Panc1 (cell line): ENCODE results near the gene ANKRD13D. TPM values are rescaled to one million over a fixed set of nuclear protein-coding genes. Genes with fewer than 3 reads are reported as not detected.

Experiments used
- ATAC-seq: fragments of 200-7000 bp; cut with Tn5 transposase; 2 replicates; pipeline ENCODE4 v1.9.1; 2020; ENCODE audit warnings: mild to moderate bottlenecking, moderate library complexity
- BruUV-seq: library from RNA; stranded (reverse); fragments of 400-500 nt; replicated peaks from 2 replicates; lab custom pipeline; 2021; lab: Mats Ljungman, UMichigan
- CTCF ChIA-PET: fragments of 300-600 bp; sonication (Branson Sonifier 250); formaldehyde crosslinking; loops from one replicate; lab custom pipeline; 2022; ENCODE audit warnings: antibody characterized with exemption; lab: Charles Lee
- POLR2A ChIA-PET: fragments of 300-600 bp; sonication (Branson Sonifier 250); formaldehyde crosslinking; loops from one replicate; lab custom pipeline; 2022; ENCODE audit warnings: antibody characterized with exemption; lab: Charles Lee
- DNase-seq: peaks from one replicate; pipeline ENCODE4 v3.0.0-alpha.2; 2010; ENCODE audit warnings: low read depth, low spot score
- H3K27ac ChIP-seq: 2 replicates; pipeline ENCODE4 v1.5.1; 2011; ENCODE audit warnings: mild to moderate bottlenecking, low read length, inconsistent platforms
- H3K27me3 ChIP-seq: fragments of 200-500 bp; sonication (Bioruptor generic); 2 replicates; pipeline ENCODE4 v1.6.0; 2014; ENCODE audit warnings: low read length, inconsistent platforms; ENCODE audit not compliant: control insufficient read depth, insufficient read depth
- H3K36me3 ChIP-seq: fragments of 200-500 bp; sonication (Bioruptor generic); 2 replicates; pipeline ENCODE4 v1.5.1; 2014; ENCODE audit warnings: inconsistent platforms, mild to moderate bottlenecking, low read length, moderate library complexity; ENCODE audit not compliant: control insufficient read depth, insufficient read depth
- H3K4me1 ChIP-seq: 2 replicates; pipeline ENCODE4 v1.5.1; 2011; ENCODE audit warnings: inconsistent platforms, mild to moderate bottlenecking, low read length, moderate library complexity; ENCODE audit not compliant: control insufficient read depth, insufficient read depth
- H3K4me3 ChIP-seq, 2 experiments: 2 replicates each; pipeline ENCODE4 v1.5.1; 2011 to 2012; ENCODE audit warnings: low read depth in 2 of 2, low read length in 2 of 2, mild to moderate bottlenecking in 2 of 2, inconsistent platforms in 1 of 2, moderate library complexity in 1 of 2
- H3K9me3 ChIP-seq: fragments of 200-500 bp; sonication (Bioruptor generic); 2 replicates; pipeline ENCODE4 v1.5.1; 2014; ENCODE audit warnings: low read depth, mild to moderate bottlenecking, inconsistent platforms, low read length, moderate library complexity; ENCODE audit not compliant: control insufficient read depth, insufficient read depth
- CTCF ChIP-seq: fragments of 450-650 bp; IDR thresholded peaks from 2 replicates; pipeline ENCODE4 v1.5.1; 2017; ENCODE audit warnings: mild to moderate bottlenecking
- POLR2AphosphoS5 ChIP-seq: IDR thresholded peaks from 2 replicates; pipeline ENCODE4 v1.6.1; 2012; ENCODE audit warnings: mild to moderate bottlenecking, low read depth, low read length, moderate library complexity
- SIN3A ChIP-seq: IDR thresholded peaks from 2 replicates; pipeline ENCODE4 v1.6.1; 2012; ENCODE audit warnings: low read depth, mild to moderate bottlenecking, low read length, moderate library complexity, borderline replicate concordance; ENCODE audit not compliant: insufficient read depth
- TCF7L2 ChIP-seq: IDR thresholded peaks from 2 replicates; pipeline ENCODE4 v1.6.1; 2011; ENCODE audit warnings: mild to moderate bottlenecking, low read depth, low read length, inconsistent platforms
- in situ Hi-C: cut with HindIII; loops from 2 replicates; pipeline ENCODE4 v1.10.0; 2016; ENCODE audit warnings: low sequenced_read_pairs, low pct_unique_long_range_greater_than_20kb
- intact Hi-C: fragments of 100-400 bp; cut with micrococcal nuclease; formaldehyde crosslinking; loops from one replicate; pipeline ENCODE4 v1.10.0; 2022; ENCODE audit not compliant: unreplicated experiment
- total RNA-seq: library from RNA; stranded (reverse); gene quantifications from one replicate; pipeline ENCODE4 v1.2.1, GENCODE V29; 2021; ENCODE audit not compliant: unreplicated experiment
- TF ChIP-seq, protein P1 (sequence below), 2 experiments: IDR thresholded peaks; 2 replicates each; pipeline ENCODE4 v1.6.1; 2011 to 2012; ENCODE audit warnings: low read depth in 2 of 2, control low read depth in 1 of 2, low read length in 1 of 2, mild to moderate bottlenecking in 1 of 2, moderate library complexity in 1 of 2; ENCODE audit not compliant: insufficient read depth in 1 of 2

ANKRD13D gene
- total RNA-seq, 1 experiment from 2014 or later, result 76.5 TPM

- intact Hi-C loops (no loop called here), in situ Hi-C loops (no loop called here)
- no peaks in the 10 kb centered on the region; the same call in 1 of the 2 replicates for H3K36me3 ChIP-seq
- H3K27ac ChIP-seq, result no peak overlapping the region
- H3K9me3 ChIP-seq, result no peaks in the 10 kb centered on the region
- CTCF ChIA-PET, result no interaction called here
- POLR2A ChIA-PET, result no interaction called here
- BruUV-seq, result no TSS peak
- no peak for DNase-seq
- H3K4me1 ChIP-seq, result peaks cover 27% of the 10 kb centered on the region
- ATAC-seq, result no peak
- no peaks in the 10 kb centered on the region for H3K27me3 ChIP-seq
- H3K4me3 ChIP-seq, result no peak overlapping the region
- no peak for TF ChIP-seq POLR2AphosphoS5
- TF ChIP-seq CTCF, result no peak
- TF ChIP-seq TCF7L2, result no peak
- no peak for TF ChIP-seq SIN3A
- TF ChIP-seq, protein P1, sequence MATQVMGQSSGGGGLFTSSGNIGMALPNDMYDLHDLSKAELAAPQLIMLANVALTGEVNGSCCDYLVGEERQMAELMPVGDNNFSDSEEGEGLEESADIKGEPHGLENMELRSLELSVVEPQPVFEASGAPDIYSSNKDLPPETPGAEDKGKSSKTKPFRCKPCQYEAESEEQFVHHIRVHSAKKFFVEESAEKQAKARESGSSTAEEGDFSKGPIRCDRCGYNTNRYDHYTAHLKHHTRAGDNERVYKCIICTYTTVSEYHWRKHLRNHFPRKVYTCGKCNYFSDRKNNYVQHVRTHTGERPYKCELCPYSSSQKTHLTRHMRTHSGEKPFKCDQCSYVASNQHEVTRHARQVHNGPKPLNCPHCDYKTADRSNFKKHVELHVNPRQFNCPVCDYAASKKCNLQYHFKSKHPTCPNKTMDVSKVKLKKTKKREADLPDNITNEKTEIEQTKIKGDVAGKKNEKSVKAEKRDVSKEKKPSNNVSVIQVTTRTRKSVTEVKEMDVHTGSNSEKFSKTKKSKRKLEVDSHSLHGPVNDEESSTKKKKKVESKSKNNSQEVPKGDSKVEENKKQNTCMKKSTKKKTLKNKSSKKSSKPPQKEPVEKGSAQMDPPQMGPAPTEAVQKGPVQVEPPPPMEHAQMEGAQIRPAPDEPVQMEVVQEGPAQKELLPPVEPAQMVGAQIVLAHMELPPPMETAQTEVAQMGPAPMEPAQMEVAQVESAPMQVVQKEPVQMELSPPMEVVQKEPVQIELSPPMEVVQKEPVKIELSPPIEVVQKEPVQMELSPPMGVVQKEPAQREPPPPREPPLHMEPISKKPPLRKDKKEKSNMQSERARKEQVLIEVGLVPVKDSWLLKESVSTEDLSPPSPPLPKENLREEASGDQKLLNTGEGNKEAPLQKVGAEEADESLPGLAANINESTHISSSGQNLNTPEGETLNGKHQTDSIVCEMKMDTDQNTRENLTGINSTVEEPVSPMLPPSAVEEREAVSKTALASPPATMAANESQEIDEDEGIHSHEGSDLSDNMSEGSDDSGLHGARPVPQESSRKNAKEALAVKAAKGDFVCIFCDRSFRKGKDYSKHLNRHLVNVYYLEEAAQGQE (IDR thresholded peaks at IDR 0.05; ENCODE audit: insufficient read depth in 1 of 2, low read depth in 2 of 2, low read length in 1 of 2), result no peak
Observed at GRCh38 chr11:67300756-67301312, 11.7 kb downstream of the ANKRD13D start.

- no TSS peak for BruUV-seq
- Histone ChIP-seq H3K9me3 (no peaks in the 10 kb centered on the region), H3K36me3 (no peaks in the 10 kb centered on the region; the same call in 1 of the 2 replicates), H3K27ac (no peak overlapping the region; the same call in 1 of the 2 replicates), H3K4me3 (no peak overlapping the region), H3K4me1 (peaks cover 27% of the 10 kb centered on the region), H3K27me3 (no peaks in the 10 kb centered on the region)
- ChIA-PET POLR2A (no interaction called here), CTCF (interaction anchor here (2.3 kb wide), 1 partner anchor 16 kb away, joined by 8 read pairs; no protein-coding TSS in a partner anchor)
- intact Hi-C loops, result no loop called here
- TF ChIP-seq SIN3A (no peak), CTCF (no peak), POLR2AphosphoS5 (no peak), TCF7L2 (no peak)
- TF ChIP-seq, protein P1 (IDR thresholded peaks at IDR 0.05; ENCODE audit: insufficient read depth in 1 of 2, low read depth in 2 of 2, low read length in 1 of 2), result no peak
- in situ Hi-C loops, result no loop called here
- DNase-seq (no peak), ATAC-seq (no peak)
Observed at GRCh38 chr11:67301313-67301921, 12.3 kb downstream of the ANKRD13D start.
